LNCaP clone FGC (cell line): ENCODE results near the gene COPS4.
A peak's percentile ranks its signal among the peaks of the same experiment; 100 is the strongest.
"Not testable (repeated sequence)": the region's sequence is repeated elsewhere in the genome, so short reads cannot be mapped to it uniquely, and the experiment has no call there.

Experiments used
- DNase-seq: peaks from one replicate; pipeline ENCODE4 v3.0.0-alpha.2; 2011; ENCODE audit warnings: low read depth
- H3K4me3 ChIP-seq: 2 replicates; pipeline ENCODE4 v1.5.1; 2011; ENCODE audit warnings: mild to moderate bottlenecking, low read depth, low read length, control low read depth
- CTCF ChIP-seq: IDR thresholded peaks from 2 replicates; pipeline ENCODE4 v1.5.1; 2012; ENCODE audit warnings: mild to moderate bottlenecking; ENCODE audit not compliant: control insufficient read depth, insufficient read depth; ENCODE audit errors: extremely low read depth

Gene COPS4

GRCh38 chr4:83054928-83055327 lies 19.9 kb downstream of the COPS4 start:
- no peak for DNase-seq
- H3K4me3 ChIP-seq = no peak overlapping the region
- TF ChIP-seq CTCF = peak; percentile 50

- no peak for DNase-seq
- no peak overlapping the region for H3K4me3 ChIP-seq
- TF ChIP-seq CTCF = no peak
Observed at GRCh38 chr4:83062739-83063138, 27.8 kb downstream of the COPS4 start.

DNA sequence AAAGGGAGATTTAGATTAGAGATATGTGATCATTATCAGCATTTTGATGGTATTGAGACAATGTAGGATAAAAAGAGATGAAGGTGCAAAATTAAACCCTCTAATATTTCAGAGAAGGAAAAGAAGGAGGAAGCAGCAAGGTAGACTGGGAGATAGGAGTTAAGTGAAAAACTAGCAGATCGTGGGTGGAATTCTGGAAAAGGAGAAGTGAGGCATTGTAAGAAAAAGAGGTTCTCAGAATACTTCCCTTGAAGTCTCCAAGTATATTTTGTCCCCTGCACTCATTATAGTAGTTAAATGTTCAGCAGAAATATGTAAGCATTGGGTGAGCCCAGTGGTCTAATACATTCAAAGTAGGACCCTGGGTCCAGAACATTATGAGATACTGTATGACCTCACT lies 30.3 kb downstream of the COPS4 start:
- no peak overlapping the region for H3K4me3 ChIP-seq
- no peak for DNase-seq
- no peak for TF ChIP-seq CTCF

GRCh38 chr4:83067058-83067639 lies 32.2 kb downstream of the COPS4 start:
- H3K4me3 ChIP-seq = no peak overlapping the region
- DNase-seq = no peak
- TF ChIP-seq CTCF = no peak

- H3K4me3 ChIP-seq = no peak overlapping the region
- DNase-seq = no peak
- no peak for TF ChIP-seq CTCF
Observed at GRCh38 chr4:83071116-83071515, 36.1 kb downstream of the COPS4 start.

DNA sequence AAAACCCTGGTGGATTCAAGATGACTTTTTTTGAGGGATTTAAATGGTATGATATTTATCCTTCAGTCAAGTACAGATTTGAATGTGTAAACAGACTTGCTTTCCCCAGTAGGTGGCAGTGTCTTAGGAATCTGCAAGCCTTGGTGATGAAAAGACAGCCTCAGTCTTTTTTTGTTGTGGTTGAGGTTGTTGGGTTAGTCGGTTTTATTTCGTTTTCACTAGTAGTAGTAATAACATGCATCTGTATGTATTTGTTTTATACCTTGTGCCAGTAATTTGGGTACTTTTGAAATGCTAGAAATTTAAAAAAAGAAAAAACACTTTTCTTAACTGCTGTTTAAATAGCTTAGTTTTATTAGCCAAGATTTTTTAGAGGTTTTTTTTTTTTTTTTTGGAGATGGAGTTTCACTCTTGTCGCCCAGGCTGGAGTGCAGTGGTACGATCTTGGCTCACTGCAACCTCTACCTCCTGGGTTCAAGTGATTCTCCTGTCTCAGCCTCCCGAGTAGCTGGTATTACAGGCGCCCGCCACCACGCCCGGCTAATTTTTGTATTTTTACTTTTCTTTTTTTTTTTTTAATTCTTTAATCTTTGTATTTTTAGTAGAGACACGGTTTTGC lies 39.2 kb downstream of the COPS4 start:
- TF ChIP-seq CTCF = peak; percentile 81
- peak; percentile 75 for DNase-seq

DNA sequence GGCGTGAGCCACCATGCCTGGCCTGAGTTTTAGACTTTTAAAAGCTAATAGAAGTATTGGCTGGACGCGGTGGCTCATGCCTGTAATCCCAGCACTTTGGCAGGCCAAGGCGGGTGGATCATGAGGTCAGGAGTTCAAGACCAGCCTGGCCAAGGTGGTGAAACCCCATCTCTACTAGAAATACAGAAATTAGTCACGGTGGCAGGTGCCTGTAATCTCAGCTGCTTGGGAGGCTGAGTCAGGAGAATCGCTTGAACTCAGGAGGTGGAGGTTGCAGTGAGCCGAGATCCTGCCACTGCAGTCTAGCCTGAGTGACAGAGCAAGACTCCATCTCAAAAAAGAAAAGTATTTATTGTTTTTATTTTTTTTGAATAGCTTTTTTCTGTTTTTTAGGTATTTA lies 39.8 kb downstream of the COPS4 start:
- not testable (repeated sequence) for DNase-seq, H3K4me3 ChIP-seq

More for the DNA sequence above, 39.2 kb downstream of the COPS4 start:
- no peak overlapping the region for H3K4me3 ChIP-seq
